ENCODE results near the gene TMEM53.

GRCh38 chr1:44678626-44679025, 4.3 kb upstream of the TMEM53 start:
- TF ChIP-seq CTCF (IDR thresholded peaks at IDR 0.05) (no peak), EP300 (IDR thresholded peaks at IDR 0.05) (no peak)

Measured in ovary (tissue), 3 donors.